Hepatocyte (in vitro differentiated cells): Measurements from ENCODE around the gene CTNNA2. TPM values are rescaled to one million over a fixed set of nuclear protein-coding genes. Genes with fewer than 3 reads are reported as not detected.

Experiments
- DNase-seq: peaks from one replicate; pipeline ENCODE4 v3.0.0-alpha.2; 2016; ENCODE audit warnings: low spot score
- H2AFZ ChIP-seq: fragments of 200-600 bp; sonication (generic); 2 replicates; pipeline ENCODE4 v1.6.0; 2016; ENCODE audit warnings: antibody characterized with exemption, mild to moderate bottlenecking
- H3K27ac ChIP-seq: fragments of 200-600 bp; sonication (generic); 2 replicates; pipeline ENCODE4 v1.5.1; 2016; ENCODE audit warnings: mild to moderate bottlenecking
- H3K27me3 ChIP-seq: fragments of 200-600 bp; sonication (generic); 2 replicates; pipeline ENCODE4 v1.6.1; 2016
- H3K36me3 ChIP-seq: fragments of 200-600 bp; sonication (generic); replicated peaks from 2 replicates; pipeline ENCODE4 v1.5.1; 2016; ENCODE audit warnings: low read depth; ENCODE audit not compliant: insufficient read depth
- H3K4me1 ChIP-seq: fragments of 200-600 bp; sonication (generic); 2 replicates; pipeline ENCODE4 v1.5.1; 2016; ENCODE audit warnings: mild to moderate bottlenecking, moderate library complexity; ENCODE audit not compliant: insufficient read depth
- H3K4me2 ChIP-seq: fragments of 200-600 bp; sonication (generic); 2 replicates; pipeline ENCODE4 v1.6.0; 2016
- H3K4me3 ChIP-seq: fragments of 200-600 bp; sonication (generic); 2 replicates; pipeline ENCODE4 v1.5.1; 2016; ENCODE audit warnings: mild to moderate bottlenecking
- H3K79me2 ChIP-seq: fragments of 200-600 bp; sonication (generic); 2 replicates; pipeline ENCODE4 v1.6.0; 2017; ENCODE audit warnings: mild to moderate bottlenecking
- H3K9me2 ChIP-seq: fragments of 200-600 bp; sonication (generic); replicated peaks from 2 replicates; pipeline ENCODE4 v1.6.0; 2017; ENCODE audit warnings: mild to moderate bottlenecking; ENCODE audit not compliant: insufficient read depth
- H3K9me3 ChIP-seq: fragments of 200-600 bp; sonication (generic); 2 replicates; pipeline ENCODE4 v1.5.1; 2016; ENCODE audit warnings: low read depth, mild to moderate bottlenecking
- H4K20me1 ChIP-seq: fragments of 200-600 bp; sonication (generic); 2 replicates; pipeline ENCODE4 v1.6.0; 2016; ENCODE audit warnings: mild to moderate bottlenecking; ENCODE audit not compliant: insufficient read depth, poor library complexity, severe bottlenecking
- EZH2 ChIP-seq: fragments of 200-600 bp; sonication (generic); IDR thresholded peaks from 2 replicates; pipeline ENCODE4 v1.6.1; 2016; ENCODE audit warnings: antibody characterized with exemption, mild to moderate bottlenecking, borderline replicate concordance
- EZH2phosphoT487 ChIP-seq: fragments of 200-600 bp; sonication (generic); IDR thresholded peaks from one replicate; pipeline ENCODE4 v1.6.1; 2018; ENCODE audit warnings: antibody characterized with exemption, mild to moderate bottlenecking, low read depth, moderate library complexity; ENCODE audit not compliant: unreplicated experiment, severe bottlenecking
- WGBS: methylation state at CpG from one replicate; pipeline ENCODE4 v1.1.6; 2016; ENCODE audit warnings: low lambda C conversion rate; ENCODE audit errors: missing lambda C conversion rate; 5-methylcytosine and 5-hydroxymethylcytosine counted together
- microRNA-seq: library from miRNA; unstranded; fragments of <30 nt; microRNA quantifications from one replicate; pipeline ENCODE4, GENCODE V29; 2017
- polyA plus RNA-seq: library from polyadenylated mRNA; unstranded; fragments of >200 nt; fragmentation: Nextera tagmentation; extraction: Ambion mirVana; gene quantifications from 2 replicates; pipeline ENCODE4 v1.2.1, GENCODE V29; 2016
- small RNA-seq: library from RNA; depleted of rRNA; stranded (forward); fragments of <200 nt; gene quantifications from one replicate; pipeline ENCODE3, GENCODE V24; 2014
- total RNA-seq: library from RNA; depleted of rRNA; stranded (reverse); fragments of >200 nt; gene quantifications from 2 replicates; pipeline ENCODE4 v1.2.3, GENCODE V29; 2014
- TF ChIP-seq, protein P1 (sequence below): fragments of 200-600 bp; sonication (generic); IDR thresholded peaks from 2 replicates; pipeline ENCODE4 v1.5.1; 2016; ENCODE audit warnings: antibody characterized with exemption, mild to moderate bottlenecking; ENCODE audit not compliant: poor library complexity

The CTNNA2 gene
- total and polyA plus RNA-seq, 2 experiments from 2014 or later: 0.79 to 4.4 TPM

DNA sequence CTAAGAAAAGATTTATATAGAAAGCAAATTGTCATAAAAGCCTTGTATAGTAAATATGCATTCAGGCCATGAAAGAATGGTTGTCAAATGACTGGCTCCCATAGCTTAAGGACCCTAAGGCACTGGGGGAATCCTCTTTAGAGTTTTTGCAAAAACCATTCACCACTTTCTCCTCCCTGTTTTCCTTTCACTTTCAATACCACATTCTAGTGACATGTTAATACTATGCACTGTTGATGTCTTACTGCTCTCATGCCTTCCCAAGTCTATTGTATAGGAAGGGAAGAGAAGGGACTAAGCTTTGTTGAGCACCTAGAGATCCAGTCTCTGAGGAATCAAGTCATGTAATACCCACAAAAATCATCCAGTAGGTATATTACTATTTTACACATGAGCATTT lies 1174.7 kb downstream of the CTNNA2 start:
- Histone ChIP-seq H4K20me1 (no peaks in the 10 kb centered on the region), H2AFZ (no peak overlapping the region), H3K27ac (no peak overlapping the region), H3K27me3 (no peaks in the 10 kb centered on the region), H3K79me2 (no peaks in the 10 kb centered on the region), H3K4me2 (no peak overlapping the region), H3K4me3 (no peak overlapping the region), H3K36me3 (no peaks in the 10 kb centered on the region), H3K9me2 (no peaks in the 10 kb centered on the region), H3K4me1 (no peaks in the 10 kb centered on the region), H3K9me3 (no peaks in the 10 kb centered on the region)
- no peak for DNase-seq
- TF ChIP-seq EZH2 (no peak), EZH2phosphoT487 (no peak)
- TF ChIP-seq, protein P1, sequence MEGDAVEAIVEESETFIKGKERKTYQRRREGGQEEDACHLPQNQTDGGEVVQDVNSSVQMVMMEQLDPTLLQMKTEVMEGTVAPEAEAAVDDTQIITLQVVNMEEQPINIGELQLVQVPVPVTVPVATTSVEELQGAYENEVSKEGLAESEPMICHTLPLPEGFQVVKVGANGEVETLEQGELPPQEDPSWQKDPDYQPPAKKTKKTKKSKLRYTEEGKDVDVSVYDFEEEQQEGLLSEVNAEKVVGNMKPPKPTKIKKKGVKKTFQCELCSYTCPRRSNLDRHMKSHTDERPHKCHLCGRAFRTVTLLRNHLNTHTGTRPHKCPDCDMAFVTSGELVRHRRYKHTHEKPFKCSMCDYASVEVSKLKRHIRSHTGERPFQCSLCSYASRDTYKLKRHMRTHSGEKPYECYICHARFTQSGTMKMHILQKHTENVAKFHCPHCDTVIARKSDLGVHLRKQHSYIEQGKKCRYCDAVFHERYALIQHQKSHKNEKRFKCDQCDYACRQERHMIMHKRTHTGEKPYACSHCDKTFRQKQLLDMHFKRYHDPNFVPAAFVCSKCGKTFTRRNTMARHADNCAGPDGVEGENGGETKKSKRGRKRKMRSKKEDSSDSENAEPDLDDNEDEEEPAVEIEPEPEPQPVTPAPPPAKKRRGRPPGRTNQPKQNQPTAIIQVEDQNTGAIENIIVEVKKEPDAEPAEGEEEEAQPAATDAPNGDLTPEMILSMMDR: no peak

DNA sequence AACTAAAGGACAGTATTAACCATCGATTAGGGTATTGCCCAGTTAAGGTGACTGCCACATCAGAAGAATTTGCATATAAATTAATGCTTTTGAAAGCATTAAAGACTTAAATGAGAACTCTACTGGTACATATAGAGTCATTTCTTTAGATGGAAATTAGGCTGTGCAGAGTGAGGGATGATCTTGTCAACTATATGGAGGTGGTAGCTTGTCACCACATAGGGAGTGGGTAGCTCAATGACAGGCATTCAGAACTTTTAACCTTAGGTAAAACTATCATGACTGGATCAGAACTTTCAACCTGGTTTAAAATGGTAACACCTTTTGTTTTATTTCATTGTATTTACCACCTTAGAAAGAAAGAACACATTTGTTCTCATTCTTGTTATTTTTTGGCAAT lies 1176.3 kb downstream of the CTNNA2 start:
- DNase-seq: no peak

More for the DNA sequence above, 1176.3 kb downstream of the CTNNA2 start:
- 88% methylated on average over 1 of the region's 1 CpG for WGBS
- no peak overlapping the region for H2AFZ ChIP-seq
- H3K4me1 ChIP-seq: no peaks in the 10 kb centered on the region
- no peaks in the 10 kb centered on the region for H3K9me3 ChIP-seq
- no peaks in the 10 kb centered on the region for H4K20me1 ChIP-seq
- no peaks in the 10 kb centered on the region for H3K79me2 ChIP-seq
- no peak overlapping the region for H3K27ac ChIP-seq
- no peaks in the 10 kb centered on the region for H3K9me2 ChIP-seq
- no peaks in the 10 kb centered on the region for H3K27me3 ChIP-seq
- H3K4me3 ChIP-seq: no peak overlapping the region
- H3K36me3 ChIP-seq: no peaks in the 10 kb centered on the region
- no peak overlapping the region for H3K4me2 ChIP-seq
- TF ChIP-seq, protein P1: no peak

Small RNA genes within 50 kb of the gene (microRNA-seq; reads per million reads assigned to microRNA genes)
- gene MIR4264: not detected
- not detected for gene MIR8080

Small RNA genes within 50 kb of the gene (small RNA-seq; reads per million reads assigned to genes)
- not detected for gene MIR4264
- gene MIR8080: not detected
- gene RNU6-561P: not detected
